Mesenchymal stem cell (in vitro differentiated cells and primary cell): ENCODE measurements around the gene IMMP2L.
A peak's percentile ranks its signal among the peaks of the same experiment; 100 is the strongest.

Experiments used
- DNase-seq: peaks from one replicate; pipeline ENCODE4 v3.0.0-alpha.2; 2013
- H2AFZ ChIP-seq: one replicate; pipeline ENCODE4 v1.6.1; 2013; ENCODE audit warnings: low read depth, mild to moderate bottlenecking, control low read depth, inconsistent platforms, low read length, moderate library complexity
- H2AK5ac ChIP-seq: 2 replicates; pipeline ENCODE4 v1.6.1; 2013; ENCODE audit warnings: low read length, moderate library complexity, mild to moderate bottlenecking, inconsistent platforms; ENCODE audit not compliant: severe bottlenecking
- H2BK120ac ChIP-seq: one replicate; pipeline ENCODE4 v1.6.1; 2013; ENCODE audit warnings: low read depth, mild to moderate bottlenecking, inconsistent platforms, low read length, moderate library complexity
- H2BK12ac ChIP-seq, 2 experiments: one replicate each; pipeline ENCODE4 v1.6.1; 2013; ENCODE audit warnings: inconsistent platforms in 2 of 2, low read length in 2 of 2, mild to moderate bottlenecking in 2 of 2, moderate library complexity in 2 of 2, control low read depth in 1 of 2
- H2BK15ac ChIP-seq: one replicate; pipeline ENCODE4 v1.6.1; 2013; ENCODE audit warnings: mild to moderate bottlenecking, low read depth, inconsistent platforms; ENCODE audit not compliant: poor library complexity, severe bottlenecking
- H2BK5ac ChIP-seq: 2 replicates; pipeline ENCODE4 v1.6.1; 2013; ENCODE audit warnings: low read depth, mild to moderate bottlenecking, low read length, control low read depth, inconsistent platforms; ENCODE audit not compliant: poor library complexity, severe bottlenecking
- H3K14ac ChIP-seq, 2 experiments: one replicate each; pipeline ENCODE4 v1.6.1; 2013; ENCODE audit warnings: inconsistent platforms in 2 of 2, low read length in 2 of 2, control low read depth in 1 of 2, mild to moderate bottlenecking in 1 of 2, moderate library complexity in 1 of 2
- H3K18ac ChIP-seq, 2 experiments: one replicate each; pipeline ENCODE4 v1.6.1; 2013; ENCODE audit warnings: inconsistent platforms in 2 of 2, low read length in 2 of 2, control low read depth in 1 of 2, low read depth in 1 of 2, mild to moderate bottlenecking in 1 of 2
- H3K23ac ChIP-seq, 2 experiments: one replicate each; pipeline ENCODE4 v1.6.1; 2013; ENCODE audit warnings: inconsistent platforms in 2 of 2, low read length in 2 of 2, mild to moderate bottlenecking in 2 of 2, moderate library complexity in 2 of 2, control low read depth in 1 of 2
- H3K27ac ChIP-seq: 2 replicates; pipeline ENCODE4 v1.5.1; 2013; ENCODE audit warnings: mild to moderate bottlenecking, moderate library complexity, low read length, control low read depth, inconsistent platforms; ENCODE audit not compliant: poor library complexity, severe bottlenecking
- H3K27me3 ChIP-seq, 2 experiments: 2 replicates each; pipeline versions ENCODE4 v1.6.1 to v1.7.0; 2013; ENCODE audit warnings: low read length in 2 of 2, mild to moderate bottlenecking in 2 of 2, moderate library complexity in 2 of 2, control low read depth in 1 of 2, inconsistent platforms in 1 of 2; ENCODE audit not compliant: control insufficient read depth in 1 of 2, insufficient read depth in 1 of 2
- H3K36me3 ChIP-seq, 2 experiments: 2 replicates each; pipeline versions ENCODE4 v1.6.1 to v1.7.0; 2013; ENCODE audit warnings: low read length in 2 of 2, control low read depth in 1 of 2, inconsistent platforms in 1 of 2, low read depth in 1 of 2, mild to moderate bottlenecking in 1 of 2; ENCODE audit not compliant: insufficient read depth in 2 of 2, control insufficient read depth in 1 of 2
- H3K4ac ChIP-seq, 2 experiments: one replicate each; pipeline ENCODE4 v1.6.1; 2013; ENCODE audit warnings: inconsistent platforms in 2 of 2, low read length in 2 of 2, mild to moderate bottlenecking in 2 of 2, moderate library complexity in 2 of 2, control low read depth in 1 of 2, low read depth in 1 of 2
- H3K4me1 ChIP-seq: 2 replicates; pipeline ENCODE4 v1.6.1; 2013; ENCODE audit warnings: low read depth, low read length, control low read depth; ENCODE audit not compliant: control insufficient read depth, insufficient read depth
- H3K4me2 ChIP-seq: 2 replicates; pipeline ENCODE4 v1.6.1; 2013; ENCODE audit warnings: low read length, mild to moderate bottlenecking, inconsistent platforms; ENCODE audit not compliant: poor library complexity, severe bottlenecking
- H3K4me3 ChIP-seq, 2 experiments: 2 replicates each; pipeline versions ENCODE4 v1.5.1 to v1.7.0; 2013; ENCODE audit warnings: low read length in 2 of 2, mild to moderate bottlenecking in 2 of 2, control low read depth in 1 of 2, low read depth in 1 of 2; ENCODE audit not compliant: insufficient read depth in 1 of 2
- H3K79me1 ChIP-seq: replicated peaks from 2 replicates; pipeline ENCODE4 v1.6.1; 2013; ENCODE audit warnings: mild to moderate bottlenecking, control low read depth, low read length, inconsistent platforms; ENCODE audit not compliant: poor library complexity, severe bottlenecking
- H3K9ac ChIP-seq: 2 replicates; pipeline ENCODE4 v1.7.0; 2013; ENCODE audit warnings: mild to moderate bottlenecking, low read length, moderate library complexity
- H3K9me3 ChIP-seq: 2 replicates; pipeline ENCODE4 v1.7.0; 2013; ENCODE audit warnings: mild to moderate bottlenecking, low read length; ENCODE audit not compliant: control insufficient read depth
- H4K8ac ChIP-seq: one replicate; pipeline ENCODE4 v1.6.1; 2013; ENCODE audit warnings: inconsistent platforms, mild to moderate bottlenecking, low read length, moderate library complexity
- H4K91ac ChIP-seq: one replicate; pipeline ENCODE4 v1.6.1; 2013; ENCODE audit warnings: mild to moderate bottlenecking, low read length, inconsistent platforms
- WGBS: methylation state at CpG from one replicate; pipeline ENCODE4 v1.1.7; 2013; ENCODE audit warnings: mixed read lengths; 5-methylcytosine and 5-hydroxymethylcytosine counted together

The IMMP2L gene

DNA sequence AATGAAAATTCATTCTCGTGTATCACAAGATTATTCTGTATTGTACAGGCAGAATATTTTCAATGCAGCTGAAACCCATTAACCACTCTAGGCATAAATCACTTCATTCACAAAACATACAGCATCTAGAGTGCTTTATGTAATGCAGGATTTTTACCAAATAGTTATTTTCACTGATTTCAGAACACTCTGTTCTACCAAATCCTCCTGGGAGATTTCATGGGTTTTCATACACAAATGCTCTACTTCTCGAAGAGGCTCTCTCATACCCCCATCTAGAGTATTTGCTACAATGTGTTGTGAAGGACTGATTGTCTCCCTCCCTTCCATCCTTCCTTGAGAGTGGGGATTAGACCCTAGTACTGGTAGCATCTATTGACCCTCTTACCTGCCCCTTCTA lies 680.6 kb downstream of the IMMP2L start:
- no peak overlapping the region for H3K4ac ChIP-seq
- H2BK12ac ChIP-seq, result no peak overlapping the region
- H3K4me1 ChIP-seq, result no peaks in the 10 kb centered on the region
- no peak overlapping the region for H3K27ac ChIP-seq
- H2AK5ac ChIP-seq, result no peak overlapping the region
- no peak overlapping the region for H4K91ac ChIP-seq
- no peak for DNase-seq
- H3K9me3 ChIP-seq, result no peaks in the 10 kb centered on the region
- H2BK15ac ChIP-seq, result no peak overlapping the region
- H3K4me2 ChIP-seq, result no peak overlapping the region
- H2AFZ ChIP-seq, result no peak overlapping the region
- H3K18ac ChIP-seq, result no peak overlapping the region
- no peak overlapping the region for H3K23ac ChIP-seq
- H4K8ac ChIP-seq, result no peak overlapping the region
- no peak overlapping the region for H3K4me3 ChIP-seq
- H3K9ac ChIP-seq, result no peak overlapping the region
- H3K79me1 ChIP-seq, result no peaks in the 10 kb centered on the region
- H3K27me3 ChIP-seq, result no peaks in the 10 kb centered on the region
- no peak overlapping the region for H3K14ac ChIP-seq
- no peaks in the 10 kb centered on the region for H3K36me3 ChIP-seq
- WGBS, result 83% methylated on average over 1 of the region's 2 CpGs
- no peak overlapping the region for H2BK120ac ChIP-seq
- H2BK5ac ChIP-seq, result no peak overlapping the region

- H2BK120ac ChIP-seq, result no peak overlapping the region
- H3K27me3 ChIP-seq, result no peaks in the 10 kb centered on the region
- no peak overlapping the region for H3K27ac ChIP-seq
- no peak overlapping the region for H4K8ac ChIP-seq
- H3K4me2 ChIP-seq, result no peak overlapping the region
- H3K4me1 ChIP-seq, result no peaks in the 10 kb centered on the region
- H4K91ac ChIP-seq, result no peak overlapping the region
- H3K4ac ChIP-seq, result no peak overlapping the region
- no peaks in the 10 kb centered on the region for H3K9me3 ChIP-seq
- H2BK15ac ChIP-seq, result no peak overlapping the region
- no peak overlapping the region for H3K4me3 ChIP-seq
- no peak overlapping the region for H2AFZ ChIP-seq
- DNase-seq, result no peak
- no peak overlapping the region for H3K23ac ChIP-seq
- H2BK12ac ChIP-seq, result no peak overlapping the region
- no peaks in the 10 kb centered on the region for H3K79me1 ChIP-seq
- no peak overlapping the region for H3K18ac ChIP-seq
- H3K14ac ChIP-seq, result no peak overlapping the region
- no peak overlapping the region for H2AK5ac ChIP-seq
- H2BK5ac ChIP-seq, result no peak overlapping the region
- no peak overlapping the region for H3K9ac ChIP-seq
- no peaks in the 10 kb centered on the region for H3K36me3 ChIP-seq
Observed at GRCh38 chr7:110880971-110881370, 681.3 kb downstream of the IMMP2L start.

- H2AFZ ChIP-seq, result no peak overlapping the region
- peak overlapping the region; percentile 11 to 21 for H3K18ac ChIP-seq
- no peak overlapping the region for H3K23ac ChIP-seq
- no peak overlapping the region for H2BK5ac ChIP-seq
- 92% methylated on average over 1 of the region's 1 CpG for WGBS
- H3K9ac ChIP-seq, result no peak overlapping the region
- H4K8ac ChIP-seq, result no peak overlapping the region
- no peak overlapping the region for H2BK15ac ChIP-seq
- no peak for DNase-seq
- no peaks in the 10 kb centered on the region for H3K4me1 ChIP-seq
- no peak overlapping the region for H2AK5ac ChIP-seq
- H2BK12ac ChIP-seq, result no peak overlapping the region
- H4K91ac ChIP-seq, result no peak overlapping the region
- no peak overlapping the region for H3K14ac ChIP-seq
- no peaks in the 10 kb centered on the region for H3K27me3 ChIP-seq
- H3K4me3 ChIP-seq, result no peak overlapping the region
- H3K79me1 ChIP-seq, result no peaks in the 10 kb centered on the region
- no peaks in the 10 kb centered on the region for H3K36me3 ChIP-seq
- H2BK120ac ChIP-seq, result no peak overlapping the region
- H3K4ac ChIP-seq, result no peak overlapping the region
- H3K4me2 ChIP-seq, result no peak overlapping the region
- H3K9me3 ChIP-seq, result no peaks in the 10 kb centered on the region
- H3K27ac ChIP-seq, result no peak overlapping the region
Observed at GRCh38 chr7:110877016-110877415, 685.3 kb downstream of the IMMP2L start.

DNA sequence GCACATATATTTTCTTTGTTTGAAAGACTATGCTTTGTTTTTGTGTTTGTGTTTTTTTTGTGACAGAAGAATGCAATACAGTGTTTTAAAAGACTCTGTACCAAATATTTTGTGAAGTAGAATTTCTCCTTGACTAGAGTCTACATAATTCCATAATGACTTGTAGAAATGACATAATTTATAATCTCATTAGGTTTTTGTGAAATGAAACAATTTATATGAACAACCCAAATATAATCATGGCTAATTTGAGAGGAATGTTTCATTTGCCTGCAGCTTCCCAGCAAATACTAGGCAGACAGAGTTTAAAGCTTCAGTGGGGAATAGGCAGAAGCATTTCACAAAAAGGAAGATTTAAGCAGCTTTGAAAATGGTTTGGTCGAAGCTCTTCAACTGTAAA lies 686.9 kb downstream of the IMMP2L start:
- no peaks in the 10 kb centered on the region for H3K36me3 ChIP-seq
- H3K4me3 ChIP-seq, result no peak overlapping the region
- H3K27ac ChIP-seq, result no peak overlapping the region
- no peak overlapping the region for H3K9ac ChIP-seq
- H4K91ac ChIP-seq, result no peak overlapping the region
- H3K14ac ChIP-seq, result no peak overlapping the region
- no peak overlapping the region for H2BK15ac ChIP-seq
- WGBS, result no CpG with 5 or more reads among the region's 1 CpG
- no peaks in the 10 kb centered on the region for H3K27me3 ChIP-seq
- no peak overlapping the region for H2BK5ac ChIP-seq
- no peak overlapping the region for H2BK120ac ChIP-seq
- no peak overlapping the region for H4K8ac ChIP-seq
- no peak overlapping the region for H3K4ac ChIP-seq
- no peaks in the 10 kb centered on the region for H3K79me1 ChIP-seq
- no peak overlapping the region for H3K4me2 ChIP-seq
- H3K23ac ChIP-seq, result no peak overlapping the region
- H3K9me3 ChIP-seq, result no peaks in the 10 kb centered on the region
- no peak overlapping the region for H2BK12ac ChIP-seq
- no peak for DNase-seq
- no peak overlapping the region for H2AK5ac ChIP-seq
- H3K4me1 ChIP-seq, result no peaks in the 10 kb centered on the region
- no peak overlapping the region for H3K18ac ChIP-seq
- no peak overlapping the region for H2AFZ ChIP-seq
